HG02588 (cell line): ENCODE data around the gene SIPA1L3.
A peak's percentile ranks its signal among the peaks of the same experiment; 100 is the strongest.
"Not testable (repeated sequence)": the region's sequence is repeated elsewhere in the genome, so short reads cannot be mapped to it uniquely, and the experiment has no call there.

Experiments used
- ATAC-seq: cut with Tn5 transposase; IDR thresholded peaks from one replicate; pipeline ENCODE4 v1.9.1; 2021; ENCODE audit warnings: mild to moderate bottlenecking, moderate library complexity; ENCODE audit not compliant: unreplicated experiment

The SIPA1L3 gene, protein sequence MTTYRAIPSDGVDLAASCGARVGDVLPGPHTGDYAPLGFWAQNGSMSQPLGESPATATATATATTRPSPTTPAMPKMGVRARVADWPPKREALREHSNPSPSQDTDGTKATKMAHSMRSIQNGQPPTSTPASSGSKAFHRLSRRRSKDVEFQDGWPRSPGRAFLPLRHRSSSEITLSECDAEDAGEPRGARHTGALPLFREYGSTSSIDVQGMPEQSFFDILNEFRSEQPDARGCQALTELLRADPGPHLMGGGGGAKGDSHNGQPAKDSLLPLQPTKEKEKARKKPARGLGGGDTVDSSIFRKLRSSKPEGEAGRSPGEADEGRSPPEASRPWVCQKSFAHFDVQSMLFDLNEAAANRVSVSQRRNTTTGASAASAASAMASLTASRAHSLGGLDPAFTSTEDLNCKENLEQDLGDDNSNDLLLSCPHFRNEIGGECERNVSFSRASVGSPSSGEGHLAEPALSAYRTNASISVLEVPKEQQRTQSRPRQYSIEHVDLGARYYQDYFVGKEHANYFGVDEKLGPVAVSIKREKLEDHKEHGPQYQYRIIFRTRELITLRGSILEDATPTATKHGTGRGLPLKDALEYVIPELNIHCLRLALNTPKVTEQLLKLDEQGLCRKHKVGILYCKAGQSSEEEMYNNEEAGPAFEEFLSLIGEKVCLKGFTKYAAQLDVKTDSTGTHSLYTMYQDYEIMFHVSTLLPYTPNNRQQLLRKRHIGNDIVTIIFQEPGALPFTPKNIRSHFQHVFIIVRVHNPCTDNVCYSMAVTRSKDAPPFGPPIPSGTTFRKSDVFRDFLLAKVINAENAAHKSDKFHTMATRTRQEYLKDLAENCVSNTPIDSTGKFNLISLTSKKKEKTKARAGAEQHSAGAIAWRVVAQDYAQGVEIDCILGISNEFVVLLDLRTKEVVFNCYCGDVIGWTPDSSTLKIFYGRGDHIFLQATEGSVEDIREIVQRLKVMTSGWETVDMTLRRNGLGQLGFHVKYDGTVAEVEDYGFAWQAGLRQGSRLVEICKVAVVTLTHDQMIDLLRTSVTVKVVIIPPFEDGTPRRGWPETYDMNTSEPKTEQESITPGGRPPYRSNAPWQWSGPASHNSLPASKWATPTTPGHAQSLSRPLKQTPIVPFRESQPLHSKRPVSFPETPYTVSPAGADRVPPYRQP (N-terminal part only)

DNA sequence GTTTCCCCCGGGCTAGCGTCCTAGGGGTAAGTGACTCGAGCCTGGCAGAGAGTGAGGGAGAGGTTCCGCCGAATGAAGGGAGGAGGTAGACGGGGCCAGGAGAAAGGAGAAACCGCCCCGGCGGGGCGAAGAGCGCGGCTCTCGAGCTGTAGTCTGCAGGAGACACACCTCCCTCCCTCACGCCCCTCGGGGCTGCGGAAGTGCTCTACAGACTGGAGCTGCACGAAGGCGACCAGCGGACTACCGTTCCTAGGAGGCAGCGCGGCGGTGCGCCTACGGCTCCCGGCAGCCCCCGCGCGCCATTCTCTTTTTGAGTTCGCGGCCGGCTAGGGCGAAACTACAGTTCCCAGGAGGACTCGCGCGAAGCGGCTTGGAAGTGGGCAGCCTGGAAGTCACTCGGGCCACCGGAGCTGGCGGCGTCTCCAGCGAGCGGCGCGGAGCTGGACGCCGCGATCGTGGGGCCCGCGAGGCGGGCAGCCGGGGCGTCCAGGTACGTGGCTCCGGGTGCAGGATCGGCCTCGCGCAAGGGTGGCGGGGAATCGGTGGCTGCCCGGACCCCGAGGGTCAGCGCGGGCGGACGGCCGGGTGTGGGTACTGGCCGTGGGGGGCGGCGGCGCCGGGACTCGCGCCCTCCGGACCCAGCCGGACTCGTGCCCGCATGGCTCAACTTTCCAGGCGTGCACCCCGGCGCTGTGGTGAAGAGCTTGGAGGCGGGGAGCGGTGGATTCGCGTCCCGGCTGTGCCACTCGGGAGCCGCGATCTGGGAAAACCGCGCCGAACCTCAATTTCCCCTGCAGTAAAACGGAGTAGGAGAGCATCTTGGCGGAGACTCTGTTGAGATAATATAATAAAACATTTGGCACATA, at the start of gene SIPA1L3:
SIPA1L3 (plus strand) TSS at position 340 of the 866 bp plus-strand sequence. CDS start 174,358 bp downstream, outside the sequence.
- ATAC-seq: peak; percentile 85

DNA sequence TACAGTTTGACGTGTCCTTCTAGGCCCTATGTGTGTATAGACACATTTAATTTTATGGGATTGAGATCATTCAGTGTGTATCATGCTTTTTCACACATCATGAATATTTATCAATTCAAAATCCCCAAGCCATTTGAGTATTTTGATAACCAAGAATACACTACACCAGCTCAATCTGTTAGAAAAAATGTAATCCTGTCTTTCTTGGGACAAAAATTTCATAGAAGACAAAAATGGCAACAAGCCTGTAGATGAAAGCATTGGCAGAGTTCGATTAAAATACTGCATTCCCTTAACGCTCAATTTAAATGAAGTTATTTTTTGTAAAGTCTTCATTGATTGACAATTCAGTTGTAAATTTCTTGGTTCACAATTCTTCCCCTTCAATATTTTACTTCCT, 42.5 kb upstream of the SIPA1L3 start:
- no peak for ATAC-seq

DNA sequence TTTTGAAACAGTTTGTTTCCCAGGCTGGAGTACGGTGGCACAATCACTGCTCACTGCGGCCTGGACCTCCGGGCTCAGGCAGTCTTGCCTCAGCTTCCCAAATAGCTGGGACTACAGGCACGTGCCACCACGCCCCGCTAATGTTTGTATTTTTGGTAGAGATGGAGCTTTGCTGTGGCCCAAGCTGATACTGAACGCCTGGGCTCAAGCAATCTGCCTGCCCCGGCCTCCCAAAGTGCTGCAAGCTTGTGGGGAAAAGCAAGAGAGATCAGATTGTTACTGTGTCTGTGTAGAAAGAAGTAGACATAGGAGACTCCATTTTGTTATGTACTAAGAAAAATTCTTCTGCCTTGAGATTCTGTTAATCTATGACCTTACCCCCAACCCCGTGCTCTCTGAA, 41.1 kb upstream of the SIPA1L3 start:
- not testable (repeated sequence) for ATAC-seq

DNA sequence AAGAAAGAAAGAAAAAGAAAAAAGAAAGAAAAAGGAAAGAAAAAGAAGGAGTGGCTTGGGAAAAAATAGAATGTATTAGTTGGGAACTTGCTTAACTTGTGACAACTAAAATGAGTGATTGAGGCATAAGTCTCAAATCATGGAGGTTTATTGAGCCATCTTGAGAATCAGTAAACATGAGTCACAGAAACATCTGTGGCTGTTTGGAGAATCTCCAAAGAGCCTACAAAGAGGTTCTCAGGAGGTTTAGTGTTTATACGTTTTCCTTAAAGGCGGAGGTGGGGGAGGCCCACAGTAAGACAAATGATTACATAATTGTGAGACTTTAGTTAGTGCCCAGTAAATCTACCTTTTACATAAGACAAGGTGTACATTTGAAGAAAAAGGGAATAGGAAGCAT, 39.2 kb upstream of the SIPA1L3 start:
- no peak for ATAC-seq

DNA sequence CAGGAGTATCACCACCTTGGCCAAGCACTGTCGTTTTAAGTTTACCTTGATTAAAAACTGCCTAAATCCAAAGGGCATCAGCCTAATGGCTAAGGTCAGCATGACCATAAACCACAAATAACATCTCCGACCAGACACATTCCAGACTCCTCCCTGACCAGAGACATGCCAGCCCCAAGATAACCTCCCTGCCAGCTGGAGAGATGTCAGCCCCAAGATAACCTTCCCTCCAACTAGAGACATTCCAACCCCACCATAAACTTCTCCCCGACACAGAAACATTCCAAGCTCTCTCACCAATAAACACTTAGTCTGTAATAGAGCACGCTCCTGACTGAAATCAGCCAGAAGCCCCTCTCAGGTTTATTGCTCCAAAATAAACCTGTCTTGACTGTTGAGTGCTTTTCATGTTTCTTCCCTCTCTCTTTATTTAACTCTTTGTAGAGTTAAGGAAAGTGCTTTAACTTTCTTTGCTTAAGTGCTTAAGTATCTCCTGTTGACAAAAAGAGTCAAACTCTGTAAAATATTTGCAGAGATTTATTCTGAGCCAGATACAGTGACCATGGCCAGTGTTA, 37.2 kb upstream of the SIPA1L3 start:
- ATAC-seq: no peak

DNA sequence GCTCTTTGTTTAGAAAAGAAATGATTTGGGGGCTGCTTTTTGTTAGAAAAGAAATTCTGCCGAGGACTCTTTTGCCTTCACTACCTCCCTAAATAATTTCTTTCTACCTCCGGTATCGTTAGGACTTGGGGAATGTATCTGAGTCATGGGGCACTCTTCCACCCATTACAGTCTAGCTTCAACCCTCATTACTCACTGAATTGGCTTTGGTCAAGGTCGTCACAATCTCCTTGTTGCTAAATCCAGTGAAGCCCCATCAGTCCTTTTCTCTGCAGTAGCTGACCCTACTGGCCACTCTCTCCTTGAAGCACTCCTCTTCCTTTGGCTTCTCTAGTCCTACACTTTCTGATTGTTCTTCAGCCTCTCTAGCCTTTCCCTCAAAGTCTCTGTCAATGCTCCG, 34.6 kb upstream of the SIPA1L3 start:
- no peak for ATAC-seq

DNA sequence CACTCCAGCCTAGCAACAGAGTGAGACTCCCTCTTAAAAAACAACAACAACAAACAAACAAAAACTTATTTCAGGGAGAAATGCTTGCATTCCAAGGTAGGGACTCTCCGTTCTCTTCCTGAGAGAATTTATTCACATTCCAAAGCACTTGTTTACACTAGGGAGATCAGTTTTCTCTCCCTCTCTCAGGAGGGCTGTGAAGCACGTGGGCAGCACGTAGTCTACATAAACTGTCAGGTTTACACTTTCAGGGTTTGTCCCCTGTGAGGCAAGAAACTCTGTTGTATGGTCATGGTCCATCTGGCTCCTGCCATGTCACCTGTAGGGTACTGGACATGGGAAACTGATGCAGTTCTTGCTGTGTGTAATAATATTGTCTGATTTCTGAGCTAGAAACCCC, 32.2 kb upstream of the SIPA1L3 start:
- ATAC-seq: no peak

DNA sequence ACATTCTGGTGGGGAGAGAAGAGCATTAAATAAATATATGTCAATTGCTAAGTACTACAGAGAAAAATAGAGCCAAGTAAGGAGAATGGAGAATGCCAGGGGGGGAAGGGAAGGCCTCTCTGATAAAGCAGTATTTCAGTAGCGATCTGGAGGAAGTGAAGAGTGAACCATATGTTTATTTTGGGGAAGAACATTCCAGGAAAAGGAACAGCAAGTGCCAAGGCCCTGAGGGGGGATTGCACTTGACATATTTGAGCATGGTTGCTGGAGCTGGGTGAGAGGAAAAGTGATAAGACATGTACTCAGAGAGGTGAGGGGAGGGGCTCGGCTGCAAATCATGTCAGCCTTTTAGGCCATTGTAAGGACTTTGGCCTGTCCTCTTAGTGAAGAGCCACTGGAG, 31.0 kb upstream of the SIPA1L3 start:
- no peak for ATAC-seq

DNA sequence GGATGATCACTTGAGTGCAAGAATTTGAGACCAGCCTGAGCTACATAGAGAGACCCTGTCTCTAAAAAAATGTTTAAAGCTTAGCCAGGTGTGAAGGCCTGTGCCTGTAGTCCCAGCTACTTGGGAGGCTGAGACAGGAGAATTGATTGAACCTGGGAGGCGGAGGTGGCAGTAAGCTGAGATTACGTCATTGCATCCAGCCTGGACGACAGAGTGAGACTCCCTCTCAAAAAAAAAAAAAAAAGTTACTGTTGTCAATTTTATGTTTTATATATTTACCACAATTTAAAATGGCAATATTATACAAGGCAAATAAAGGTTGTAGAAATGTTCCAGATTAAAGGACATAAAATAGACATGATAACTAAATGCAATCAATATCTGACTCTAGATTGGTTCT, 29.9 kb upstream of the SIPA1L3 start:
- ATAC-seq: no peak

DNA sequence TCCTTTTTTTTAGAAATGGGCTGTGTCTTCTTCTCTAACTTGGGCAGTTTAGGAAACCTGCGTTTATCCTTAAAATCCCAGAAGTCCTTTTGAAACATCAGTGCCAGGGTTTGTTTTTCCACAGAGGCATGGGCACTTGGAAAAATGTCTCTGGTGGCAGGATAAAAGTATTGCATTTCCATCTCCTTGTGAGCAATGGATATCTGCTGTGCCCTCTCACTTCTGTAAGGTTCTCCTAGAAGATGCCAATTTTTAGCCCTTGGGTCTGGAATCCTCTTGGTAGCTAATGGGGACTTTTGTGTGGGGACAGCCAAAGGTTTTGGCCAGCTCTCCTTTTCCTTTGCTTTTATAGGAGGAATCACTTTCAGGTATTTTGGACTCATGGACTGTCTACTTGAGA, 21.6 kb upstream of the SIPA1L3 start:
- ATAC-seq: no peak

DNA sequence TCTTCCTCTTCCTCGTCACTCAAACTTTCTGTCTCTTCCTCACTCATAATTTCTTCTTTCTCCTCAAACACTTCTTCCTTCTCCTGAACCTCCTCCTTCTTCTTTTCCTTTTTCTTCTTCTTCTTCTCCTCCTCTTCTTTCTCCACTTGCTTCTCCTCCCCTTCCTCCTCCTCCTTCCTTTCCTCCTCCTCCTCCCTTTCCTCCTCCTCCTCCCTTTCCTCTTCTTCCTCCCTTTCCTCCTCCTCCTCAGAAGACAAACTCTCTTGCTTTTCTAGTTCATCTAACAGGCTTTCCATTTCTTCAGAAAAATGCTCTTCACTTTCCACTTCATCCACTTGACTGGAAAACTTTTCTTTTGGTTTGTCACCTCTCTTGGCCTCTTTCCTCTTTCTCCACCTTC, 20.4 kb upstream of the SIPA1L3 start:
- no peak for ATAC-seq

DNA sequence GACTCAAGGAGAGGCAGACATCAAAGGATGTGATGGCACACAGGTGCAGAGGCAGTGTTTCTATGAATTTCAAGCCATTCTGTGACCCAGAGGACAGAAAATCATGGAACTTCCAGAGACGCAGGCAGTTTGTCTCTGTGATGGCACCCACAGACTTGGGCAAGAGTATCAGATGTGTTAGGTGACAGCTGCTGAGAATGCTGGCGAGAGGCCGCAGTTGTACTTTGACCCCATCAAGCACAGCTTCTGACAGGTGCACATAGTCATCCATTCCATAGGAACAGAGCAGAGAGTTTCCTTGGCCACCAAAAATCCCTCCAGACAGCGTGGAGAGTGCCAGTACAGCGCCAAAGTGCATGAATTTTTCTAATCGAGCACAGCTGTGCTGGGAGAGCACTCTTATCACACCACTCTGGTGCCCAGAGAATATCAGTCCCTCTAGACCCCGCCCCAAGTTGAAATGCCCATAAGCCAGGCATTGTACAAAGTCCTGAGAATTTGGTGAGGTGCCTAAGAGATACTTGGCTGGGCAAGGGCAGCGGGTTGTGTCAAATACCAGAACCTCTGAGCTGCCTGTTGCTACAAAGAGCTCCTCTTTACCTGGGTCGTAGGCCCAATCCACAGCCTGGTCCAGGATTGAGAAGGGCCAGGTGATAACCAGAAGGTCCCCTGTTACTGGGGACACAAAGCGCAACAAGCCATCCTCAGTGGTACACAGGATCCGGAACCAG, 13.0 kb upstream of the SIPA1L3 start:
- ATAC-seq: no peak

DNA sequence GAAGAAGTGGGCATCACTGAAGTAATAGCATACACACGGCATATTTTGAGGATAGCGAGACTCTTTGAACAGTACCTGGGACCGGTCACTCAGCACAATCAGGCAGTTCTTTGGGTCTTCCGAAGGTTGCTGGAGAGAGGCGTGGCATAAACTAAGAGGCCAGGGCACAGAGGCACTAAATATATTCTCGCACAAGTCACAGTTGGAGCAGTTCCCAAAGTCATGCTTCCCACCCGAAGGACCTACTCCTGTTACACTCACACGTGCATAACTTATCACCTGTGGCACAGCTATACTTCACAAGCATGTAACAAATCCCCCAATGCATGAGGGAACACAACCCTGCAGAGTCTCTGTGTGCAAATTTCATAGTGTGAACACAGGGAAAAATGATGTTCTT, 10.8 kb upstream of the SIPA1L3 start:
- no peak for ATAC-seq

DNA sequence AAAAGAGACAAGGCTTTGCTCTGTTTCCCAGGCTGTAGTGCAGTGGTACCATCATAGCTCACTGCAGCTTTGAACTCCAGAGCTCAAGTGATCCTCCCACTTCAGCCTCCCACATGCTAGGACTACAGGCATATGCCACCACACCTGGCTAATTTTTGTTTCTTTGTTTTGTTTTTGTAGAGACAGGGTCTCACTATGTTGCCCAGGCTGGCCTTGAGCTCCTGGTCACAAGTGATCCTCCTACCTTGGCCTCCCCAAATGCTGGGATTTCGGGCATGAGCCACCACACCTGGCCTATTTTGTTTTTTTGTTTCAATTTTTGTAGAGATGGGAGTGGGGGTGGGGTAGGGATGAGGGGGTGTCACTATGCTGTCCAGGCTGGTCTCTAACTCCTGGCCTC, 7.6 kb upstream of the SIPA1L3 start:
- no peak for ATAC-seq

DNA sequence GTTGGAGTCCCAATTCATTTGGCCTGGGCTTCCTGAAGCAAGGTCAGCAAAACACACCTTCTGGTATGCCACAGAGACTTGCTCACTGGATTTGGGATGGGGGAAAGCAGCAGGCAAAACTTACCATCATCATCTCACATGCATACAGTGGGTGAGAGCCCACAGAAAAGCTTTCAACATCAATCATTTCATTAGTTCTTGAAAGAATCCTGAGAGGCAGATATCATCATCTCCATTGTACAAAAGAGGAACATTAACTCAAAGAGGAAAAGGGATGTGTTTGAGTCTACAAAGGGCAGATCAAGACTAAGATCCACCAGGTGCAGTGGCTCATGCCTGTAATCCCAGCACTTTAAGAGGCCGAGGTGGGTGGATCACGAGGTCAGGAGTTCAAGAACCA, 7.0 kb upstream of the SIPA1L3 start:
- no peak for ATAC-seq

DNA sequence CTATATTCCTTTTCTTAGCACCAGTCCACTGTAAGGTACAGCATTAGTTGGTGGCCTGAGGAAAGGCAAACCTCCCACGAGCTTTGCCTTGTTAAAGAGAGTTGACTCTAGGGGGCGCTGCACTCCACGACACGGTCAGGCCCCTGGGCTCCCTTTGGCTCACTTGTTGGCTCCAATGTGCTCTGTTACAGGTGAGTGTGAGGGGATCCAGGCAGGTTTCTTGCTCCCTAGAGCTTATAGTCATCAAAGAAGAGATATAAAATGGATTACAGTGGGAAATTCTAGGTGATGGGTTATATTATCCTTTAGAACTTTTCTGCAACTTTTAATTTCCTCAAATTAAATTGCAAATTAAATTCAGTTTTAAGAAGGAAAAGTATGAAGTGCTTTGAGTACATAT, 4.3 kb upstream of the SIPA1L3 start:
- no peak for ATAC-seq

DNA sequence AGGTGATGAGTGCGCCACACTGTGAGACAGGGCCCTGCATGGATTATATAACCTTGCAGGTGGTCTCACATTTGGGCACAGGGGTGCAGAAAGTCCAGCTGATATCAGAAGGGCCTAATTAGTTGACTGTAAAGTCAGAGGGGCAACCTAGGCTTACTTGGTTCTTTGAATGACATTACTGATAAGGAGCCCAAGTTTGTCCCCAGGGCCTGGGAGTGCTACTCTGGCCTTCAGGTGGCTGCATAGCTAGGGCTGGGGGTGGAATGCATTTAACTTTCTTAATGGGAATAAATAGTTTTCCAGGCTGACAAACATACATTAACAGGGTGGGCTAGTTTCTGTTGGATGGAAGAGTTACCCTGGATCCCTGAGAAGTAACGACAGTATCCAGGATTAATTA, 3.9 kb upstream of the SIPA1L3 start:
- no peak for ATAC-seq

DNA sequence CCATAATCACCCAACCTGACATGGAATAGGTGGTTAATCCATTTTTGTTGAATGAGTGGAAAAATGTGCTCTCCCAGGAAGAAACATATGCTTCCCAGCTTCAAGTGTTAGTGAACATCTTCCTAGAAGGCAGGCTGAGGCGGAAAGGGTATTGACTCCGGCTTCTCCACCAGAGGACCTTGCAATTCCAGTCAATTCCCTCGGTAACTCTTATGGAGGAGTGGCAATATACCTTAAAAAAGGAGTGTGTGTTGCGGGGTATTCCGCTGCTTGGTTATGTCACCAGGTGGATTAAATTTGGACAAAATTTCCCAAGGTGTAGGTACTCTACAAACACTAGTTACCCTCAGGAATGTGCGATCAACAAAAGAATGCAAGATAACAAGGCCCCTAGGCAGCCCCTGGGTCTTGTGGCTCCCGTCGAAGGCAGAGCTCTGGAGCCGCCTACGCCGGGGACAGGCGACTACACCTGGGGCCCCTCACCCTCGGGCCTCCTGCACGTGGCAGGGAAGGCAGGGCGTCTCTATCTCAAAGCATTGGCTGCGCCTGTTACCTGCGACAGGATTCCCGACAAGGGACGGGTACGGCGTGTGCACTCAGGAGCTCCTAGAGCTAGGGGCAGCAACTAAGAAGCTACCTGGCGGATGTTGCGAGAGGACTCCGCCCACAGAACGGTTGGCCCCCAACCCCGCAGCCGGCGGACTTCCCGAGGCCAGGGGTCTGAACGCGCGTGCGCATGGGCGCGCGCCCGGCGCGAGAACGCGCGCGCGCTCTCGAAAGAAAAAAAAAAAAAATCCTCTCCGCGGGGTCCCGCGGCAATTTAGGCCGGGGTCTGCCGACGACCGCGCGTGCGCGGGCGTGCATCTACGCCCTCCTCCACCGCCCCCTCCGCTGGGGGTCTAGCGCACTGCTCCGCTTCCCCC, 801 bp upstream of the SIPA1L3 start, which contains the start of gene WDR87:
WDR87 (minus strand) TSS at position 649 of the 923 bp plus-strand sequence. CDS start 8,355 bp downstream, outside the sequence.
- ATAC-seq: peak; percentile 15
